Transverse colon (tissue), 4 donors: ENCODE results near the gene SMTNL2.

Experiments
- CTCF ChIP-seq, 5 experiments: fragments of 200-600 bp in 3 of 5; fragments of 450-650 bp in 2 of 5; sonication (generic) in 3 of 5; IDR thresholded peaks; 1 replicate in 2 of 5; 2 replicates in 3 of 5; pipeline ENCODE4 v1.5.1; 2016 to 2017; ENCODE audit warnings: antibody characterized with exemption in 5 of 5, inconsistent platforms in 3 of 5, mild to moderate bottlenecking in 2 of 5, moderate library complexity in 1 of 5
- EP300 ChIP-seq: sonication (generic); formaldehyde crosslinking; IDR thresholded peaks from one replicate; pipeline ENCODE4 v1.6.1; 2017; ENCODE audit warnings: antibody characterized with exemption, low read depth
- POLR2A ChIP-seq: fragments of 450-650 bp; IDR thresholded peaks from one replicate; pipeline ENCODE4 v1.6.1; 2016; ENCODE audit warnings: antibody characterized with exemption, mild to moderate bottlenecking, moderate library complexity
- POLR2AphosphoS5 ChIP-seq, 3 donors: sonication (generic); formaldehyde crosslinking; IDR thresholded peaks; one replicate each; pipeline ENCODE4 v1.6.1; 2016; ENCODE audit warnings: antibody characterized with exemption in 3 of 3

DNA sequence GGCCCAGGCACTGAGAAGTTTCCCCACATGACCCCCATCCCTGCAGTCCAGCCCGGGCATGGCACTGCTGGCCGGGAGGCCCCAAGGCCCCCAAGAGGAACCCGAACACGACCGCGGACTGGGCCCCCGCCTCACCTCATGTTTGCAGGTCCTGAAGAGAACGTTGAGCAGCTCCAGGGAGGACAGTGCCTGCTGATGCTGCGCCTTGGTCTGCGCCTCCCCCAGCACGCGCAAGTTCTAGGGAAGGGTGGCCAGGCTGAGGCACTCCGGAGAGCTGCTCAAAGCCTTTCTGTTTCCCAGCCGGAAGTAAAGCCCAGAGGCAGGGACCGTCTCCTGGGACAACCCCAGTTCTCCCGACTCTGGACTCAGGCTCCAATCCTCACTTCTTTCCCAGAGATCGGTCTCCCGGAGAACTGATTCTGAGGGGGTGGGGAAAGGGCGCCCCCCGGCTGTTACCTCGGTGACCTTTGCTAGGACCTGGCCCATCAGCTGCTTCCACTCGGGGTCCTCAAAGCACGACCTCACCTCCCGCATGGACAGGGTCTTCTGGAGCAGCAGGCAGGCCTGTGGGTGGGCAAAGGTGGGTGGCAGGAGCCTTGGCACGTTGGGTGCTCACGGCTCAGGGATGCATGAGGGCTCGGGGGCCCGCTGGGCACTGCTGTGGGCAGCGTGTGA, 42.9 kb upstream of the SMTNL2 start:
- TF ChIP-seq POLR2AphosphoS5 (IDR thresholded peaks at IDR 0.05) (no peak), CTCF (IDR thresholded peaks at IDR 0.05) (no peak), EP300 (no peak), POLR2A (no peak)
